Prostate gland (tissue), 2 donors: ENCODE measurements around the gene YDJC. TPM values are rescaled to one million over a fixed set of nuclear protein-coding genes. Genes with fewer than 3 reads are reported as not detected.

Source experiments
- DNase-seq: peaks from one replicate; pipeline ENCODE4 v3.0.0-alpha.2; 2019; ENCODE audit warnings: low spot score
- H3K27ac ChIP-seq, 2 donors: fragments of 200-600 bp; sonication (generic); 2 replicates each; pipeline ENCODE4 v1.5.1; 2017 to 2019
- H3K27me3 ChIP-seq: fragments of 200-600 bp; sonication (generic); replicated peaks from 2 replicates; pipeline ENCODE4 v1.5.1; 2019; ENCODE audit not compliant: insufficient read depth
- H3K36me3 ChIP-seq, 2 donors: fragments of 200-600 bp; sonication (generic); 1 replicate in 1 of 2; 2 replicates in 1 of 2; pipeline versions ENCODE4 v1.5.1 to v1.8.1; 2017 to 2019
- H3K4me1 ChIP-seq: fragments of 200-600 bp; sonication (generic); replicated peaks from 2 replicates; pipeline ENCODE4 v1.5.1; 2019
- H3K4me3 ChIP-seq, 2 donors: fragments of 200-600 bp; sonication (generic); 2 replicates each; pipeline ENCODE4 v1.5.1; 2017 to 2019
- H3K9me3 ChIP-seq: fragments of 200-600 bp; sonication (generic); 2 replicates; pipeline ENCODE4 v1.5.1; 2017
- CTCF ChIP-seq, 4 experiments: fragments of 200-600 bp in 2 of 4; fragments of 450-650 bp in 2 of 4; sonication (generic) in 2 of 4; IDR thresholded peaks; 1 replicate in 3 of 4; 2 replicates in 1 of 4; pipeline ENCODE4 v1.5.1; 2016 to 2019; ENCODE audit warnings: antibody characterized with exemption in 4 of 4, mild to moderate bottlenecking in 2 of 4, moderate library complexity in 2 of 4
- POLR2A ChIP-seq: fragments of 450-650 bp; IDR thresholded peaks from one replicate; pipeline ENCODE4 v1.6.1; 2016; ENCODE audit warnings: antibody characterized with exemption, mild to moderate bottlenecking
- POLR2AphosphoS5 ChIP-seq: sonication (generic); formaldehyde crosslinking; IDR thresholded peaks from one replicate; pipeline ENCODE4 v1.6.1; 2017; ENCODE audit warnings: antibody characterized with exemption
- WGBS: methylation state at CpG from one replicate; pipeline ENCODE4 v1.1.5; 2018; 5-methylcytosine and 5-hydroxymethylcytosine counted together
- intact Hi-C: fragments of 100-400 bp; cut with DNase I; formaldehyde crosslinking; loops from one replicate; pipeline ENCODE4 v1.14.2; 2022
- total RNA-seq, 2 donors: library from RNA; depleted of rRNA; stranded (reverse); fragments of >200 nt; gene quantifications; one replicate each; pipeline ENCODE4 v1.1.0, GENCODE V29; 2016

Gene YDJC
- total RNA-seq, 2 donors from 2014 or later, result 44.9 to 74.1 TPM

- Histone ChIP-seq H3K27me3 (no peaks in the 10 kb centered on the region), H3K4me3 (no peak overlapping the region), H3K9me3 (no peaks in the 10 kb centered on the region), H3K27ac (no peak overlapping the region), H3K4me1 (no peaks in the 10 kb centered on the region), H3K36me3 (no peaks in the 10 kb centered on the region)
- intact Hi-C loops, result no loop called here
- 97% methylated on average over 14 of the region's 16 CpGs for WGBS
- TF ChIP-seq CTCF (IDR thresholded peaks at IDR 0.05) (no peak), POLR2AphosphoS5 (no peak), POLR2A (no peak)
- no peak for DNase-seq
These were observed 4.3 kb upstream of the YDJC start for GRCh38 chr22:21634081-21634480.

- Histone ChIP-seq H3K9me3 (no peaks in the 10 kb centered on the region), H3K36me3 (no peaks in the 10 kb centered on the region), H3K27ac (no peak overlapping the region), H3K27me3 (no peaks in the 10 kb centered on the region), H3K4me1 (peaks cover 5% of the 10 kb centered on the region), H3K4me3 (no peak overlapping the region)
- DNase-seq, result no peak
- TF ChIP-seq POLR2A (no peak), POLR2AphosphoS5 (no peak), CTCF (IDR thresholded peaks at IDR 0.05) (no peak)
- intact Hi-C loops, result no loop called here
- 94% methylated on average over 4 of the region's 4 CpGs for WGBS
These were observed 3.7 kb upstream of the YDJC start for GRCh38 chr22:21633481-21633880.

GRCh38 chr22:21632931-21633330 lies 3.1 kb upstream of the YDJC start:
- Histone ChIP-seq H3K4me3 (no peak overlapping the region), H3K36me3 (no peaks in the 10 kb centered on the region), H3K4me1 (peaks cover 8% of the 10 kb centered on the region), H3K9me3 (no peaks in the 10 kb centered on the region), H3K27me3 (no peaks in the 10 kb centered on the region), H3K27ac (no peak overlapping the region)
- intact Hi-C loops, result no loop called here
- no peak for DNase-seq
- WGBS, result 90% methylated on average over 18 of the region's 18 CpGs
- TF ChIP-seq POLR2AphosphoS5, result no peak
- TF ChIP-seq CTCF (IDR thresholded peaks at IDR 0.05), result no peak
- TF ChIP-seq POLR2A, result no peak

- H3K27me3 ChIP-seq, result no peaks in the 10 kb centered on the region
- H3K9me3 ChIP-seq, result no peaks in the 10 kb centered on the region
- intact Hi-C loops, result no loop called here
- H3K36me3 ChIP-seq, result no peaks in the 10 kb centered on the region
- 85% methylated on average over 27 of the region's 27 CpGs for WGBS
- TF ChIP-seq POLR2A (no peak), CTCF (IDR thresholded peaks at IDR 0.05) (no peak), POLR2AphosphoS5 (no peak)
- no peak within 1 kb of the TSS for H3K27ac ChIP-seq
- no peak for DNase-seq
- H3K4me1 ChIP-seq, result peaks cover 8% of the 10 kb centered on the region
- no peak within 1 kb of the TSS for H3K4me3 ChIP-seq
These were observed 2.5 kb upstream of the YDJC start, which contains the start of gene CCDC116 for GRCh38 chr22:21632237-21632895. CCDC116 (plus strand) TSS chr22:21632760; CDS start chr22:21633182, 422 bp downstream.

- Histone ChIP-seq H3K27me3 (no peaks in the 10 kb centered on the region), H3K4me3 (no peak overlapping the region), H3K36me3 (no peaks in the 10 kb centered on the region), H3K9me3 (no peaks in the 10 kb centered on the region), H3K27ac (peak overlapping the region in 1 of 2 donors; percentile 17), H3K4me1 (peaks cover 8% of the 10 kb centered on the region)
- TF ChIP-seq POLR2AphosphoS5, result no peak
- TF ChIP-seq POLR2A, result no peak
- no peak for TF ChIP-seq CTCF (IDR thresholded peaks at IDR 0.05)
- WGBS, result 93% methylated on average over 4 of the region's 4 CpGs
- intact Hi-C loops, result no loop called here
- DNase-seq, result no peak
These were observed 1.2 kb upstream of the YDJC start for GRCh38 chr22:21631025-21631424.
